Liver (tissue), 8 donors: Measurements from ENCODE around the gene ARHGAP11B.
"Not testable (repeated sequence)": the region's sequence is repeated elsewhere in the genome, so short reads cannot be mapped to it uniquely, and the experiment has no call there.

Source experiments
- DNase-seq: peaks from one replicate; pipeline ENCODE4 v3.0.0-alpha.2; 2017; ENCODE audit warnings: low spot score
- H3K27ac ChIP-seq, 2 donors: one replicate each; pipeline ENCODE4 v1.7.0; 2013; ENCODE audit warnings: inconsistent platforms in 2 of 2, low read length in 2 of 2, control low read depth in 1 of 2, low read depth in 1 of 2, mild to moderate bottlenecking in 1 of 2
- H3K27me3 ChIP-seq, 4 donors: one replicate each; pipeline versions ENCODE4 v1.6.1 to v1.7.0; 2013; ENCODE audit warnings: low read length in 3 of 4, inconsistent platforms in 1 of 4, mild to moderate bottlenecking in 1 of 4, moderate library complexity in 1 of 4; ENCODE audit not compliant: control insufficient read depth in 4 of 4, insufficient read depth in 4 of 4
- H3K36me3 ChIP-seq, 4 donors: one replicate each; pipeline versions ENCODE4 v1.6.1 to v1.7.0; 2013; ENCODE audit warnings: low read length in 3 of 4, mild to moderate bottlenecking in 3 of 4, low read depth in 1 of 4, moderate library complexity in 1 of 4; ENCODE audit not compliant: control insufficient read depth in 4 of 4, insufficient read depth in 3 of 4
- H3K4me1 ChIP-seq, 4 donors: one replicate each; pipeline versions ENCODE4 v1.6.1 to v1.7.0; 2013; ENCODE audit warnings: low read length in 3 of 4, mild to moderate bottlenecking in 3 of 4, moderate library complexity in 1 of 4; ENCODE audit not compliant: control insufficient read depth in 4 of 4, insufficient read depth in 4 of 4
- H3K4me3 ChIP-seq, 3 donors: one replicate each; pipeline versions ENCODE4 v1.6.1 to v1.7.0; 2013; ENCODE audit warnings: low read length in 3 of 3, control low read depth in 1 of 3, low read depth in 1 of 3, mild to moderate bottlenecking in 1 of 3
- H3K9ac ChIP-seq, 2 donors: one replicate each; pipeline ENCODE4 v1.7.0; 2013; ENCODE audit warnings: low read length in 2 of 2, mild to moderate bottlenecking in 2 of 2, moderate library complexity in 2 of 2, control low read depth in 1 of 2, low read depth in 1 of 2
- H3K9me3 ChIP-seq, 4 donors: one replicate each; pipeline versions ENCODE4 v1.6.1 to v1.7.0; 2013; ENCODE audit warnings: low read length in 3 of 4; ENCODE audit not compliant: control insufficient read depth in 4 of 4
- EGR1 ChIP-seq, 2 donors: IDR thresholded peaks; 2 replicates each; pipeline ENCODE4 v1.6.1; 2016 to 2018; ENCODE audit warnings: antibody characterized with exemption in 2 of 2, low read depth in 2 of 2
- JUND ChIP-seq, 2 donors: IDR thresholded peaks; 2 replicates each; pipeline ENCODE4 v1.6.1; 2016; ENCODE audit warnings: antibody characterized with exemption in 2 of 2
- RAD21 ChIP-seq, 2 donors: IDR thresholded peaks; 2 replicates each; pipeline ENCODE4 v1.6.1; 2016; ENCODE audit warnings: antibody characterized with exemption in 2 of 2, mild to moderate bottlenecking in 2 of 2
- SP1 ChIP-seq: IDR thresholded peaks from 2 replicates; pipeline ENCODE4 v1.6.1; 2018; ENCODE audit warnings: antibody characterized with exemption, mild to moderate bottlenecking
- YY1 ChIP-seq: IDR thresholded peaks from 2 replicates; pipeline ENCODE4 v1.6.1; 2016; ENCODE audit warnings: antibody characterized with exemption, mild to moderate bottlenecking
- WGBS: extraction: QIAGEN DNeasy Blood & Tissue Kit; methylation state at CpG from one replicate; pipeline ENCODE4 v1.1.7; 2013; 5-methylcytosine and 5-hydroxymethylcytosine counted together
- TF ChIP-seq, protein P1 (sequence below): fragments of 150-350 bp; IDR thresholded peaks from 2 replicates; pipeline ENCODE4 v1.5.1; 2017; ENCODE audit warnings: improper control_type of control experiment, low read depth, low read length; ENCODE audit not compliant: missing input control
- TF ChIP-seq, protein P2 (sequence below): IDR thresholded peaks from 2 replicates; pipeline ENCODE4 v1.6.1; 2016; ENCODE audit warnings: antibody characterized with exemption
- donor health status: healthy.
- donor health status: healthy.
- donor health status: healthy.
- donor health status: healthy.
- donor health status: healthy.

The ARHGAP11B gene

DNA sequence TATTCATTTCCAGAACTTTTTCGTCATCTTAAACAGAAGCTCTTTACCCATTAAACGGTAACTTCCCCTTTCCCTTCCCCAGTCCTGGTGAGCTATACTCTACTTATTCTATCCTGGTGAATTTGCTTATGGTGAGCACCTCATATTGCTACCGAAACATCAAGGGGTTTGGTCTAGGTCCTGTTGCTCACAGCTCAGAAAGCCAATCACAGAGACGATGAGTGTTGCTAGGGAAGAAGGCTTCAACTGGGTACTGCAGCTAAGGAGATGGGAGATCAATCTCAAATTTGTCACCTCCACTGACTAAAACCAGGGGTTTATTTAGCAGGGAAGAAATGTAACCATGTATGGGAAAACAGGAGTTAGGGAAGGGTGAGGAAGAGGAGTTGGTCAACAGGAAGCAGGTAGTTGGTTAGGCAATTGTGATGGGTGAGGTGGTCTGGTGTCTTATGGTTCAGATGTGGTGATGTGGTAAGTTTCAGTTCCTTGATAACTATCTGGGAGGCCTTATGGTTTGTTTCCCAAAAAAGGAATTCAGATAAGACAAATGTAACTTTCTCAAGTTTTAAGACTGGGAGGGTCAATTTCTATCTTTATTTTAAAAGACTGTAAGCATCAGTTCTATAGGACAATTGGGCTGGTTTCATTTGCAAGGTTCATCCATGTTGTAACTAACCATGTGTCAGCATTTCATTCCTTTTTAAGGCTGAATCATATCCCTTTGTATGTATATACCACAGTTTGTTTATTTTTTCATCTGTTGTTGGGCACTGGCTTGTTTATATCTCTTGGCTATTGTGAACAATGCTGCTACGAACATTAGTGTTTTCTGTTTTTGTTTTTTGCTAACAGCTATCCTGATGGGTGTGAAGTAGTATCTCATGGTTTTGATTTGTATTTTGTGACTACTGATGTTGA is 24.3 kb downstream of the ARHGAP11B start:
- Histone ChIP-seq H3K27me3 (no peaks in the 10 kb centered on the region), H3K36me3 (no peaks in the 10 kb centered on the region), H3K4me1 (no peaks in the 10 kb centered on the region), H3K27ac (no peak overlapping the region), H3K9ac (no peak overlapping the region), H3K4me3 (no peak overlapping the region), H3K9me3 (no peaks in the 10 kb centered on the region)
- WGBS: 86% methylated on average over 5 of the region's 5 CpGs
- no peak for TF ChIP-seq YY1
- TF ChIP-seq SP1: no peak
- no peak for TF ChIP-seq EGR1 (IDR thresholded peaks at IDR 0.05; ENCODE audit: low read depth in 2 of 2)
- DNase-seq: no peak

DNA sequence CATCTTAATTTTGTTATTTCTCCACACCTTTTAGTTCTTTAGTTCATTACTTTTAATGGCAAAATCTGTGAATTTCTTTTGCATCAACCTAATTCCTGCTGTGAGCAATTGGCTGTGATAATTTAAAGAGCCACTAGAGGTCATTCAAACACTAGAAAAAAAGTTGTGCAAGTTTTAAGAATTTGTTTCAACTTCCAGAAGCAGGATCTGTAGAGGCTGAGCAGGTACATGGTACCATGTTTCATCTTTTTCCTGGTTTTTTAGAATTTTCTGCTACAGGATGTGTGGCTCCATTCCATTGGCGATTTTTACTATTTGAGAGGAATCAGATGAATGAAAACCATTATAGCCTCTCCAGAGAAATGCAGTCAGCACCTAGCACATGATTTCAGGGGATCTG is 35.2 kb downstream of the ARHGAP11B start:
- H3K9me3 ChIP-seq, H3K27ac ChIP-seq, H3K36me3 ChIP-seq, H3K27me3 ChIP-seq, DNase-seq, H3K4me1 ChIP-seq, H3K4me3 ChIP-seq, H3K9ac ChIP-seq: not testable (repeated sequence)
- WGBS: 71% methylated on average over 1 of the region's 1 CpG
- TF ChIP-seq, protein P1, sequence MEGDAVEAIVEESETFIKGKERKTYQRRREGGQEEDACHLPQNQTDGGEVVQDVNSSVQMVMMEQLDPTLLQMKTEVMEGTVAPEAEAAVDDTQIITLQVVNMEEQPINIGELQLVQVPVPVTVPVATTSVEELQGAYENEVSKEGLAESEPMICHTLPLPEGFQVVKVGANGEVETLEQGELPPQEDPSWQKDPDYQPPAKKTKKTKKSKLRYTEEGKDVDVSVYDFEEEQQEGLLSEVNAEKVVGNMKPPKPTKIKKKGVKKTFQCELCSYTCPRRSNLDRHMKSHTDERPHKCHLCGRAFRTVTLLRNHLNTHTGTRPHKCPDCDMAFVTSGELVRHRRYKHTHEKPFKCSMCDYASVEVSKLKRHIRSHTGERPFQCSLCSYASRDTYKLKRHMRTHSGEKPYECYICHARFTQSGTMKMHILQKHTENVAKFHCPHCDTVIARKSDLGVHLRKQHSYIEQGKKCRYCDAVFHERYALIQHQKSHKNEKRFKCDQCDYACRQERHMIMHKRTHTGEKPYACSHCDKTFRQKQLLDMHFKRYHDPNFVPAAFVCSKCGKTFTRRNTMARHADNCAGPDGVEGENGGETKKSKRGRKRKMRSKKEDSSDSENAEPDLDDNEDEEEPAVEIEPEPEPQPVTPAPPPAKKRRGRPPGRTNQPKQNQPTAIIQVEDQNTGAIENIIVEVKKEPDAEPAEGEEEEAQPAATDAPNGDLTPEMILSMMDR: peak; percentile 52
- peak; percentile 63 to 74 for TF ChIP-seq RAD21 (IDR thresholded peaks at IDR 0.05)

DNA sequence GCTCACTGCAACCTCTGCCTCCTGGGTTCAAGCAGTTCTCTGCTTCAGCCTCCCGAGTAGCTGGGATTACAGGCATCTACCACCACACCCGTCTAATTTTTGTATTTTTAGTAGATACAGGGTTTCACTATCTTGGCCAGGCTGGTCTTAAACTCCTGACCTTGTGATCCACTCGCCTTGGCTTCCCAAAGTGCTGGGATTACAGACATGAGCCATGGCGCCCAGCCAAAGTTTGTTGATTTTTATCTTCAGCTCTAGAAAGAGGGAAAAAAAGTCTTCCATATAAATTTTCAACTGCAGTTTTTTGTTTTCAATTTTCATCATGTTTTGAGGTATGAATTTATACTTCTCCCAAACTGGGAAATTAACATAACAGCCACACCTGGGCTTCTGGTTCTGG is 43.7 kb downstream of the ARHGAP11B start:
- not testable (repeated sequence) for H3K27me3 ChIP-seq, H3K4me3 ChIP-seq, H3K27ac ChIP-seq, H3K9me3 ChIP-seq, H3K36me3 ChIP-seq, H3K4me1 ChIP-seq, DNase-seq, H3K9ac ChIP-seq
- WGBS: 88% methylated on average over 4 of the region's 4 CpGs

DNA sequence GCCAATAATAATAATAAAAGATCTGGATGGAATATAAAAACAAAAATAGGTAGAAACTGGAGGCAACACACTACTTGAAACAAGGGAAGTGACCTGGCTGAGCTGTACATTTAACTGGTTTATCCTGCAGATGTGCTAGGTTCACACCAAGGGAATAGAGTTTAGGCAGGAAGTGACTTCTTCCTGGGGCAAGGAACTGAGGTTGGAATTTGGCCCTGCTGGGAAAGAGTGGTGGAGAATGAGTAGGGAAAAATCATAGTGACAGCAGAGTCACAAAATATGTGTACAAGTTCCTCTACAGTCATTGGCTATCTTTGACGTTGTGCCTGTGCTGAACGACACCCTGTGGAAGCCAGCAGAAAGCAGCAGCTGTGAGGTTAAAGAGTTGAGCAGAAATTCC is 44.1 kb downstream of the ARHGAP11B start:
- 80% methylated on average over 2 of the region's 2 CpGs for WGBS
- no peaks in the 10 kb centered on the region for H3K36me3 ChIP-seq
- H3K27ac ChIP-seq: no peak overlapping the region
- TF ChIP-seq SP1 (no peak), EGR1 (IDR thresholded peaks at IDR 0.05; ENCODE audit: low read depth in 2 of 2) (no peak), JUND (IDR thresholded peaks at IDR 0.05) (no peak)
- TF ChIP-seq, protein P1: no peak
- TF ChIP-seq, protein P2, sequence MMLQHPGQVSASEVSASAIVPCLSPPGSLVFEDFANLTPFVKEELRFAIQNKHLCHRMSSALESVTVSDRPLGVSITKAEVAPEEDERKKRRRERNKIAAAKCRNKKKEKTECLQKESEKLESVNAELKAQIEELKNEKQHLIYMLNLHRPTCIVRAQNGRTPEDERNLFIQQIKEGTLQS: no peak
- no peaks in the 10 kb centered on the region for H3K9me3 ChIP-seq
- H3K4me1 ChIP-seq: no peaks in the 10 kb centered on the region
- no peak overlapping the region for H3K4me3 ChIP-seq
- no peak for DNase-seq
- no peaks in the 10 kb centered on the region for H3K27me3 ChIP-seq
- H3K9ac ChIP-seq: no peak overlapping the region
